PC-3 (cell line): ENCODE data around the gene MT1A. TPM values are rescaled to one million over a fixed set of nuclear protein-coding genes. Genes with fewer than 3 reads are reported as not detected.

Experiments used
- ATAC-seq: fragments of 200-7000 bp; cut with Tn5 transposase; 2 replicates; pipeline ENCODE4 v1.9.1; 2020; ENCODE audit warnings: mild to moderate bottlenecking, moderate library complexity
- BruUV-seq: library from RNA; stranded (reverse); fragments of 400-500 nt; replicated peaks from 2 replicates; lab custom pipeline; 2021; lab: Mats Ljungman, UMichigan
- CTCF ChIA-PET: fragments of 300-600 bp; sonication (Branson Sonifier 250); formaldehyde crosslinking; loops from one replicate; lab custom pipeline; 2022; ENCODE audit warnings: antibody characterized with exemption; lab: Charles Lee
- POLR2A ChIA-PET: fragments of 300-600 bp; sonication (Branson Sonifier 250); formaldehyde crosslinking; loops from one replicate; lab custom pipeline; 2022; ENCODE audit warnings: antibody characterized with exemption; ENCODE audit not compliant: unreplicated experiment; lab: Charles Lee
- DNase-seq: peaks from one replicate; pipeline ENCODE4 v3.0.0-alpha.2; 2015
- H2AFZ ChIP-seq: fragments of 300-600 bp; sonication (generic); 2 replicates; pipeline ENCODE4 v1.6.0; 2016; ENCODE audit warnings: antibody characterized with exemption, low read length
- H3F3A ChIP-seq: fragments of 300-600 bp; sonication (generic); one replicate; pipeline ENCODE4 v1.6.0; 2017; ENCODE audit warnings: antibody characterized with exemption, low read length, control low read depth, mild to moderate bottlenecking; ENCODE audit not compliant: unreplicated experiment
- H3K27ac ChIP-seq: fragments of 300-600 bp; sonication (generic); 2 replicates; pipeline ENCODE4 v1.5.1; 2016; ENCODE audit warnings: mild to moderate bottlenecking, low read length
- H3K27me3 ChIP-seq: fragments of 300-600 bp; sonication (generic); 2 replicates; pipeline ENCODE4 v1.6.1; 2016; ENCODE audit warnings: low read length, mixed read lengths
- H3K36me3 ChIP-seq: fragments of 300-600 bp; sonication (generic); 2 replicates; pipeline ENCODE4 v1.6.1; 2016; ENCODE audit warnings: low read depth, mixed run types, low read length, mixed read lengths
- H3K4me1 ChIP-seq: fragments of 300-600 bp; sonication (generic); 2 replicates; pipeline ENCODE4 v1.5.1; 2016; ENCODE audit warnings: low read length; ENCODE audit not compliant: insufficient read depth
- H3K4me2 ChIP-seq: fragments of 300-600 bp; sonication (generic); 2 replicates; pipeline ENCODE4 v1.6.0; 2016; ENCODE audit warnings: low read length
- H3K4me3 ChIP-seq: fragments of 300-600 bp; sonication (generic); 2 replicates; pipeline ENCODE4 v1.5.1; 2016; ENCODE audit warnings: mild to moderate bottlenecking, low read length, mixed read lengths
- H3K79me2 ChIP-seq: fragments of 300-600 bp; sonication (generic); 2 replicates; pipeline ENCODE4 v1.6.1; 2017; ENCODE audit warnings: low read length, mixed read lengths
- H3K9ac ChIP-seq: fragments of 300-600 bp; sonication (generic); 2 replicates; pipeline ENCODE4 v1.6.0; 2016; ENCODE audit warnings: mild to moderate bottlenecking, low read length
- H3K9me2 ChIP-seq: fragments of 300-600 bp; sonication (generic); replicated peaks from 2 replicates; pipeline ENCODE4 v1.6.1; 2016; ENCODE audit warnings: mixed run types, low read length, mixed read lengths
- H3K9me3 ChIP-seq: fragments of 300-600 bp; sonication (generic); 2 replicates; pipeline ENCODE4 v1.6.1; 2016; ENCODE audit warnings: low read length, mixed read lengths
- H4K20me1 ChIP-seq: fragments of 300-600 bp; sonication (generic); 2 replicates; pipeline ENCODE4 v1.6.1; 2016; ENCODE audit warnings: low read length, mixed read lengths
- EZH2 ChIP-seq: fragments of 300-600 bp; sonication (generic); IDR thresholded peaks from one replicate; pipeline ENCODE4 v1.6.1; 2017; ENCODE audit warnings: antibody characterized with exemption, mild to moderate bottlenecking, low read length; ENCODE audit not compliant: unreplicated experiment
- EZH2phosphoT487 ChIP-seq: fragments of 300-600 bp; sonication (generic); IDR thresholded peaks from 2 replicates; pipeline ENCODE4 v1.6.1; 2018; ENCODE audit warnings: mild to moderate bottlenecking, antibody characterized with exemption, low read length, borderline replicate concordance
- intact Hi-C: fragments of 100-400 bp; cut with micrococcal nuclease; formaldehyde crosslinking; loops from 2 replicates; pipeline ENCODE4 v1.9.0; 2023
- total RNA-seq: library from RNA; depleted of rRNA; stranded (reverse); fragments of >200 nt; gene quantifications from 2 replicates; pipeline ENCODE4 v1.2.3, GENCODE V29; 2014
- TF ChIP-seq, protein P1 (sequence below): fragments of 300-600 bp; sonication (generic); conservative IDR thresholded peaks from 2 replicates; pipeline ENCODE4 v1.5.1; 2017; ENCODE audit warnings: antibody characterized with exemption, low read depth, mild to moderate bottlenecking, low read length

The MT1A gene
- total RNA-seq, 1 experiment from 2014 or later = not detected

DNA sequence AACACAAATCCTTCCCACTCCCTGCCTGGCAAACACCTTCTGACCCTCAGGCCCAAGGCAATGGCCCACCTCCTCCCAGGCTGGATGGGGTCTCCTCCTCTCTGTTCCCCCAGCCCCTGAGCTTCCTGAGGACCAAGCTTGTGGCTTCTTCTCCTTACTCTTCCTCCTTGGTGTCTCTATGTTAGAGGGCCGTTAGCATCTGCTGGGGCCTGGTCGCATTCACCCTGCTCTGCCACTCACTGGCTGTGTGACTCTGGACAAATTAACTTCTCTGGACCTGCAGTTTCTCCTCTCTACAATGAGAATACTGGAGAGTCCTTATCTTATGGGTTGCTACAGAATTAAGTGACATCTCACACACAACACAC, 30.8 kb upstream of the MT1A start:
- Histone ChIP-seq H3K4me1 (peaks cover 65% of the 10 kb centered on the region), H3K4me3 (peak overlapping the region; percentile 90)
- POLR2A ChIA-PET = interaction anchor here (1.0 kb wide), 1 partner anchor 72 kb away, joined by 3 read pairs; no protein-coding TSS in a partner anchor

DNA sequence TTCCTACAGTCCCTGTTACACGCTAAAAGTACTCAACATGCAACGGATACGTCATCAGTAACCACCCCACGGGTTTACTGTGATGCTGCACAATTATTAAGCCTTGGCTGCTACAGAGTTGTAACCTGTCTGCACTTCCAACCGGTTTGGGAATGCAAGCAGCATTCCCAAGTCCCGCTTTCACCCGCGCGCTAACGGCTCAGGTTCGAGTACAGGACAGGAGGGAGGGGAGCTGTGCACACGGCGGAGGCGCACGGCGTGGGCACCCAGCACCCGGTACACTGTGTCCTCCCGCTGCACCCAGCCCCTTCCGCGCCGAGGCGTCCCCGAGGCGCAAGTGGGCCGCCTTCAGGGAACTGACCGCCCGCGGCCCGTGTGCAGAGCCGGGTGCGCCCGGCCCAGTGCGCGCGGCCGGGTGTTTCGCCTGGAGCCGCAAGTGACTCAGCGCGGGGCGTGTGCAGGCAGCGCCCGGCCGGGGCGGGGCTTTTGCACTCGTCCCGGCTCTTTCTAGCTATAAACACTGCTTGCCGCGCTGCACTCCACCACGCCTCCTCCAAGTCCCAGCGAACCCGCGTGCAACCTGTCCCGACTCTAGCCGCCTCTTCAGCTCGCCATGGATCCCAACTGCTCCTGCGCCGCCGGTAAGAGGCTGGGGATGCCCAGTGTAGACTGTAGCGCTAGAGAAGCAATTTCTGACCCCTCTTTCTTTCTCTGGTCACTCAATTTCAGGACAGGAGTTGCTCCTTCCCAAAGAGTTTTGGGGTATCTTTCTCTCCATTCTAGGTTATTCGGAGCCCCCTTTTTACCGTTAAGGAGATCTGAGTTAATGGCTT, 30.2 kb upstream of the MT1A start, which contains the start of gene MT2A:
TSS of gene MT2A (plus strand) at position 542 of the 833 bp plus-strand sequence. CDS start at position 614, 72 bp downstream.
- peaks cover 14% of the 10 kb centered on the region for H3F3A ChIP-seq
- DNase-seq (peak; percentile 93), ATAC-seq (peak; percentile 48)
- no peaks in the 10 kb centered on the region for H3K27me3 ChIP-seq
- ChIA-PET POLR2A (interaction anchor here (0.6 kb wide), 1 partner anchor 382 kb away, joined by 3 read pairs; no protein-coding TSS in a partner anchor), CTCF (interaction anchor here (0.9 kb wide), 1 partner anchor 94 kb away, joined by 3 read pairs; no protein-coding TSS in a partner anchor)
- H3K79me2 ChIP-seq = peaks cover 16% of the 10 kb centered on the region
- TF ChIP-seq EZH2phosphoT487 (peak; percentile 95), EZH2 (no peak)
- no peaks in the 10 kb centered on the region for H4K20me1 ChIP-seq
- H2AFZ ChIP-seq = no peak within 1 kb of the TSS
- peak within 1 kb of the TSS; percentile 93 for H3K4me2 ChIP-seq
- H3K9me2 ChIP-seq = no peaks in the 10 kb centered on the region
- no peaks in the 10 kb centered on the region for H3K9me3 ChIP-seq
- H3K36me3 ChIP-seq = no peaks in the 10 kb centered on the region
- H3K4me1 ChIP-seq = peaks cover 71% of the 10 kb centered on the region
- peak within 1 kb of the TSS; percentile 90 for H3K4me3 ChIP-seq
- peak within 1 kb of the TSS; percentile 76 for H3K9ac ChIP-seq
- intact Hi-C loops = loop anchor here (5.0 to 10.0 kb wide), 3 partner anchors 47 to 179 kb away; partner anchors contain the start of genes MT1B, MT1F and MT1X
- no TSS peak for BruUV-seq
- H3K27ac ChIP-seq = peak within 1 kb of the TSS; percentile 82

More for the DNA sequence above, 30.8 kb upstream of the MT1A start:
- intact Hi-C loops = loop anchor here (2.0 to 10.0 kb wide), 4 partner anchors 19 to 180 kb away; partner anchors contain the start of genes MT1B, MT1F and MT1X
- Histone ChIP-seq H3K27ac (peak overlapping the region; percentile 82), H3K9me2 (no peaks in the 10 kb centered on the region), H3K36me3 (no peaks in the 10 kb centered on the region), H3K9ac (peak overlapping the region; percentile 23), H3K79me2 (peaks cover 16% of the 10 kb centered on the region), H3F3A (peaks cover 14% of the 10 kb centered on the region), H4K20me1 (no peaks in the 10 kb centered on the region), H3K4me2 (peak overlapping the region; percentile 93), H3K27me3 (no peaks in the 10 kb centered on the region), H3K9me3 (no peaks in the 10 kb centered on the region), H2AFZ (no peak overlapping the region)
- DNase-seq (no peak), ATAC-seq (no peak)
- CTCF ChIA-PET = no interaction called here
- no peak for TF ChIP-seq EZH2
- BruUV-seq = TSS peak; percentile 85

DNA sequence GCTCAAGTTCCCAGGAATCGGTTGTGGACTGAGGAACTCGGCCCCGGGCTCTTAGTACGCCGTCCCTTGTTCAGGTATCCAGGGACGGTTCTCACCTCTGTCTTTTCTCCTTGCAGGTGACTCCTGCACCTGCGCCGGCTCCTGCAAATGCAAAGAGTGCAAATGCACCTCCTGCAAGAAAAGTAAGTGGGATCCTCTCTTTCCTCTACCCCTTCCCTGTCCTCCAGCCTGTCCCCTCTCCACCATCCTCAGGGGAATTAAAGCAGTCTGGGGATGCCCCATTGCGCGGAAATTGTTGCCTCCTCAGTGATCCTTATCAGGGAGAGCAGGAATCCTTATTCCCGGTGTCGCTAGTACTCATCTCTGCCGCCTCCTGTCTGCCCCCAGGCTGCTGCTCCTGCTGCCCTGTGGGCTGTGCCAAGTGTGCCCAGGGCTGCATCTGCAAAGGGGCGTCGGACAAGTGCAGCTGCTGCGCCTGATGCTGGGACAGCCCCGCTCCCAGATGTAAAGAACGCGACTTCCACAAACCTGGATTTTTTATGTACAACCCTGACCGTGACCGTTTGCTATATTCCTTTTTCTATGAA, 29.5 kb upstream of the MT1A start:
- Histone ChIP-seq H3K9me3 (no peaks in the 10 kb centered on the region), H3K9me2 (no peaks in the 10 kb centered on the region), H4K20me1 (no peaks in the 10 kb centered on the region), H3K4me2 (peak overlapping the region; percentile 93), H3K4me1 (peaks cover 74% of the 10 kb centered on the region), H3K36me3 (no peaks in the 10 kb centered on the region), H3K27me3 (no peaks in the 10 kb centered on the region), H3F3A (peaks cover 14% of the 10 kb centered on the region), H2AFZ (no peak overlapping the region), H3K27ac (peak overlapping the region; percentile 78), H3K79me2 (peaks cover 16% of the 10 kb centered on the region), H3K9ac (peak overlapping the region; percentile 76), H3K4me3 (peak overlapping the region; percentile 90)
- intact Hi-C loops = loop anchor here (5.0 to 10.0 kb wide), 3 partner anchors 46 to 178 kb away; partner anchors contain the start of genes MT1B, MT1F and MT1X
- no peak for ATAC-seq
- ChIA-PET CTCF (interaction anchor here (0.9 kb wide), 1 partner anchor 93 kb away, joined by 3 read pairs; no protein-coding TSS in a partner anchor), POLR2A (no interaction called here)
- no peak for TF ChIP-seq EZH2phosphoT487
- TF ChIP-seq, protein P1, sequence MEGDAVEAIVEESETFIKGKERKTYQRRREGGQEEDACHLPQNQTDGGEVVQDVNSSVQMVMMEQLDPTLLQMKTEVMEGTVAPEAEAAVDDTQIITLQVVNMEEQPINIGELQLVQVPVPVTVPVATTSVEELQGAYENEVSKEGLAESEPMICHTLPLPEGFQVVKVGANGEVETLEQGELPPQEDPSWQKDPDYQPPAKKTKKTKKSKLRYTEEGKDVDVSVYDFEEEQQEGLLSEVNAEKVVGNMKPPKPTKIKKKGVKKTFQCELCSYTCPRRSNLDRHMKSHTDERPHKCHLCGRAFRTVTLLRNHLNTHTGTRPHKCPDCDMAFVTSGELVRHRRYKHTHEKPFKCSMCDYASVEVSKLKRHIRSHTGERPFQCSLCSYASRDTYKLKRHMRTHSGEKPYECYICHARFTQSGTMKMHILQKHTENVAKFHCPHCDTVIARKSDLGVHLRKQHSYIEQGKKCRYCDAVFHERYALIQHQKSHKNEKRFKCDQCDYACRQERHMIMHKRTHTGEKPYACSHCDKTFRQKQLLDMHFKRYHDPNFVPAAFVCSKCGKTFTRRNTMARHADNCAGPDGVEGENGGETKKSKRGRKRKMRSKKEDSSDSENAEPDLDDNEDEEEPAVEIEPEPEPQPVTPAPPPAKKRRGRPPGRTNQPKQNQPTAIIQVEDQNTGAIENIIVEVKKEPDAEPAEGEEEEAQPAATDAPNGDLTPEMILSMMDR = no peak
- TF ChIP-seq EZH2 = no peak
- BruUV-seq = TSS peak; percentile 98
- no peak for DNase-seq
